B cell (primary cell): ENCODE results near the gene GORASP2. TPM values are rescaled to one million over a fixed set of nuclear protein-coding genes. Genes with fewer than 3 reads are reported as not detected.

ENCODE experiments used
- ATAC-seq: fragments of 200-7000 bp; cut with Tn5 transposase; one replicate; pipeline ENCODE4 v1.10.0; 2021; ENCODE audit warnings: low read depth, mild to moderate bottlenecking, moderate number of reproducible peaks, moderate library complexity
- CTCF ChIA-PET: fragments of 350-600 bp; sonication (Branson Sonifier 250); formaldehyde crosslinking; loops from one replicate; lab custom pipeline; 2021; ENCODE audit warnings: antibody characterized with exemption, inconsistent platforms; lab: Charles Lee
- POLR2A ChIA-PET: fragments of 350-600 bp; sonication (Branson Sonifier 250); formaldehyde crosslinking; loops from one replicate; lab custom pipeline; 2021; ENCODE audit warnings: antibody characterized with exemption; lab: Charles Lee
- DNase-seq: peaks from one replicate; pipeline ENCODE4 v3.0.0; 2013
- H2AFZ ChIP-seq: 2 replicates; pipeline ENCODE4 v1.6.1; 2012; ENCODE audit warnings: mild to moderate bottlenecking, low read depth, low read length; ENCODE audit not compliant: insufficient read depth, poor library complexity, severe bottlenecking
- H3K27ac ChIP-seq, 2 donors: 1 replicate in 1 of 2; 2 replicates in 1 of 2; pipeline ENCODE4 v1.5.1; 2012 to 2013; ENCODE audit warnings: low read length in 2 of 2, mild to moderate bottlenecking in 2 of 2, moderate library complexity in 1 of 2
- H3K27me3 ChIP-seq, 4 experiments: fragments of 200-600 bp in 1 of 4; sonication (generic) in 1 of 4; replicated peaks in 1 of 4; 1 replicate in 2 of 4; 2 replicates in 2 of 4; pipeline versions ENCODE4 v1.6.1 to v1.7.0; 2013 to 2016; ENCODE audit warnings: low read length in 3 of 4, mild to moderate bottlenecking in 2 of 4, mixed read lengths in 1 of 4, moderate library complexity in 1 of 4; ENCODE audit not compliant: insufficient read depth in 4 of 4, control insufficient read depth in 3 of 4; ENCODE audit errors: control extremely low read depth in 1 of 4
- H3K36me3 ChIP-seq, 2 experiments: replicated peaks in 1 of 2; 1 replicate in 1 of 2; 2 replicates in 1 of 2; pipeline versions ENCODE4 v1.6.1 to v1.7.1; 2013; ENCODE audit warnings: low read length in 1 of 2; ENCODE audit not compliant: insufficient read depth in 2 of 2, control insufficient read depth in 1 of 2; ENCODE audit errors: control extremely low read depth in 1 of 2, extremely low read depth in 1 of 2
- H3K4me1 ChIP-seq, 2 donors: fragments of 200-600 bp in 1 of 2; sonication (generic) in 1 of 2; 1 replicate in 1 of 2; 2 replicates in 1 of 2; pipeline versions ENCODE4 v1.5.1 to v1.6.1; 2013 to 2017; ENCODE audit warnings: low read length in 2 of 2; ENCODE audit not compliant: control insufficient read depth in 2 of 2, insufficient read depth in 2 of 2
- H3K4me2 ChIP-seq: replicated peaks from 2 replicates; pipeline ENCODE3; 2012; ENCODE audit warnings: mild to moderate bottlenecking, low read depth, low read length; ENCODE audit not compliant: poor library complexity, severe bottlenecking
- H3K4me3 ChIP-seq, 5 experiments: fragments of 200-600 bp in 1 of 5; sonication (generic) in 1 of 5; 1 replicate in 3 of 5; 2 replicates in 2 of 5; pipeline versions ENCODE4 v1.5.1 to v1.7.0; 2011 to 2016; ENCODE audit warnings: low read length in 4 of 5, mild to moderate bottlenecking in 4 of 5, low read depth in 2 of 5, control low read depth in 1 of 5, moderate library complexity in 1 of 5; ENCODE audit not compliant: insufficient read depth in 1 of 5; ENCODE audit errors: control extremely low read depth in 1 of 5, extremely low read depth in 1 of 5
- H3K79me2 ChIP-seq: fragments of 200-600 bp; sonication (generic); one replicate; pipeline ENCODE4 v1.6.0; 2016; ENCODE audit warnings: low read length; ENCODE audit not compliant: control insufficient read depth, insufficient read depth
- H3K9ac ChIP-seq: fragments of 200-600 bp; sonication (generic); 2 replicates; pipeline ENCODE4 v1.6.1; 2017; ENCODE audit warnings: mild to moderate bottlenecking, low read length, moderate library complexity
- H3K9me3 ChIP-seq, 3 donors: one replicate each; pipeline versions ENCODE4 v1.6.1 to v1.7.1; 2013; ENCODE audit warnings: low read length in 2 of 3; ENCODE audit not compliant: control insufficient read depth in 2 of 3, insufficient read depth in 1 of 3; ENCODE audit errors: control extremely low read depth in 1 of 3
- H4K20me1 ChIP-seq: 2 replicates; pipeline ENCODE4 v1.6.0; 2012; ENCODE audit warnings: mild to moderate bottlenecking, low read length; ENCODE audit not compliant: insufficient read depth, control insufficient read depth, poor library complexity, severe bottlenecking
- H3K27ac Mint-ChIP-seq: one replicate; pipeline ENCODE4 v1.8.0; 2021; ENCODE audit warnings: mixed read lengths
- H3K27me3 Mint-ChIP-seq: one replicate; pipeline ENCODE4 v1.8.0; 2021; ENCODE audit warnings: mixed read lengths
- H3K4me1 Mint-ChIP-seq: one replicate; pipeline ENCODE4 v1.8.0; 2021; ENCODE audit warnings: mixed read lengths
- H3K4me3 Mint-ChIP-seq: one replicate; pipeline ENCODE4 v1.8.0; 2021; ENCODE audit warnings: mixed read lengths
- H3K9me3 Mint-ChIP-seq: one replicate; pipeline ENCODE4 v1.8.0; 2022; ENCODE audit warnings: mixed read lengths; ENCODE audit not compliant: insufficient read depth
- EZH2 ChIP-seq: IDR thresholded peaks from 2 replicates; pipeline ENCODE4 v1.6.1; 2012; ENCODE audit warnings: borderline replicate concordance, low read depth, mild to moderate bottlenecking, moderate library complexity, low read length; ENCODE audit not compliant: insufficient read depth, poor library complexity, severe bottlenecking
- WGBS: methylation state at CpG from one replicate; pipeline ENCODE4 v1.1.5; 2013; ENCODE audit warnings: missing lambda C conversion rate; ENCODE audit not compliant: insufficient coverage; 5-methylcytosine and 5-hydroxymethylcytosine counted together
- intact Hi-C: fragments of 100-400 bp; cut with micrococcal nuclease; formaldehyde crosslinking; loops from one replicate; pipeline ENCODE4 v1.10.0; 2022
- polyA plus RNA-seq: library from polyadenylated mRNA; depleted of rRNA; stranded (reverse); fragments of >200 nt; gene quantifications from 2 replicates; pipeline ENCODE4 v1.2.3, GENCODE V29; 2012
- total RNA-seq, 2 donors: library from RNA; stranded (reverse); fragments of 120-200 nt in 1 of 2; gene quantifications; 1 replicate in 1 of 2; 2 replicates in 1 of 2; pipeline versions ENCODE4 v1.2.3 to v1.2.4, GENCODE V29; 2013 to 2022
- TF ChIP-seq, protein P1 (sequence below): fragments of 200-600 bp; IDR thresholded peaks from one replicate; pipeline ENCODE4 v1.8.0; 2022; ENCODE audit warnings: antibody characterized with exemption, mild to moderate bottlenecking

GORASP2 gene
- total and polyA plus RNA-seq, 2 donors (not counting 1 experiment from before 2014, with no cell fraction given) = 40.5 to 50.5 TPM

- Mint-ChIP-seq H3K27ac (no peak overlapping the region), H3K9me3 (no peaks in the 10 kb centered on the region)
Measured at GRCh38 chr2:170984079-170984478, 55.0 kb downstream of the GORASP2 start.

DNA sequence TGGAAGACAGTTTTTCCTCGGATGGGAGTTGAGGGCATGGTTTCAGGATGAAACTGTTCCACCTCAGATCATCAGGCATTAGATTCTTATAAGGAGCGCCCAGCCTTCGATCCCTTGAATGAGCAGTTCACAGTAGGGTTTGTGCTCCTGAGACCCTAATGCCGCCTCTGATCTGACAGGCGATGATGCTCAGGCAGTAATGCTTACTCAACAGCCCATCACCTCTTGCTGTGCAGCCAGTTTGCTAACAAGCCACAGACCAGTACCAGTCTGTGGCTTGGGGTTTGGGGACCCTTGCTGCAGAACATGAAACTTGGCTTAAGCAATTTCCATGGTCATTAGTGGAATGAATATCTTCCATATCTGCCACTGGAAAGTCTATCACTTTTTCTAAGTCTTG is 56.4 kb downstream of the GORASP2 start:
- DNase-seq (no peak), ATAC-seq (no peak)
- no peak overlapping the region for H3K9ac ChIP-seq
- ChIA-PET CTCF (no interaction called here), POLR2A (interaction anchor here (0.6 kb wide), 1 partner anchor 175 kb away, joined by 3 read pairs; no protein-coding TSS in a partner anchor)
- H2AFZ ChIP-seq = no peak overlapping the region
- H3K9me3 ChIP-seq = no peaks in the 10 kb centered on the region
- Mint-ChIP-seq H3K27ac (no peak overlapping the region), H3K9me3 (no peaks in the 10 kb centered on the region), H3K4me1 (no peaks in the 10 kb centered on the region), H3K27me3 (no peaks in the 10 kb centered on the region), H3K4me3 (no peak overlapping the region)
- WGBS = 93% methylated on average over 3 of the region's 5 CpGs
- intact Hi-C loops = no loop called here
- H3K79me2 ChIP-seq = no peaks in the 10 kb centered on the region
- no peak overlapping the region for H3K4me2 ChIP-seq
- H3K4me3 ChIP-seq = no peak overlapping the region
- no peaks in the 10 kb centered on the region for H3K4me1 ChIP-seq
- no peak overlapping the region for H3K27ac ChIP-seq
- TF ChIP-seq, protein P1, sequence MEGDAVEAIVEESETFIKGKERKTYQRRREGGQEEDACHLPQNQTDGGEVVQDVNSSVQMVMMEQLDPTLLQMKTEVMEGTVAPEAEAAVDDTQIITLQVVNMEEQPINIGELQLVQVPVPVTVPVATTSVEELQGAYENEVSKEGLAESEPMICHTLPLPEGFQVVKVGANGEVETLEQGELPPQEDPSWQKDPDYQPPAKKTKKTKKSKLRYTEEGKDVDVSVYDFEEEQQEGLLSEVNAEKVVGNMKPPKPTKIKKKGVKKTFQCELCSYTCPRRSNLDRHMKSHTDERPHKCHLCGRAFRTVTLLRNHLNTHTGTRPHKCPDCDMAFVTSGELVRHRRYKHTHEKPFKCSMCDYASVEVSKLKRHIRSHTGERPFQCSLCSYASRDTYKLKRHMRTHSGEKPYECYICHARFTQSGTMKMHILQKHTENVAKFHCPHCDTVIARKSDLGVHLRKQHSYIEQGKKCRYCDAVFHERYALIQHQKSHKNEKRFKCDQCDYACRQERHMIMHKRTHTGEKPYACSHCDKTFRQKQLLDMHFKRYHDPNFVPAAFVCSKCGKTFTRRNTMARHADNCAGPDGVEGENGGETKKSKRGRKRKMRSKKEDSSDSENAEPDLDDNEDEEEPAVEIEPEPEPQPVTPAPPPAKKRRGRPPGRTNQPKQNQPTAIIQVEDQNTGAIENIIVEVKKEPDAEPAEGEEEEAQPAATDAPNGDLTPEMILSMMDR = no peak
- TF ChIP-seq EZH2 = no peak
- H3K27me3 ChIP-seq = no peaks in the 10 kb centered on the region
- no peaks in the 10 kb centered on the region for H3K36me3 ChIP-seq
- H4K20me1 ChIP-seq = no peaks in the 10 kb centered on the region

More at GRCh38 chr2:170984079-170984478, 55.0 kb downstream of the GORASP2 start:
- Histone ChIP-seq H4K20me1 (no peaks in the 10 kb centered on the region), H3K27me3 (no peaks in the 10 kb centered on the region), H2AFZ (no peak overlapping the region), H3K36me3 (no peaks in the 10 kb centered on the region), H3K27ac (no peak overlapping the region), H3K4me2 (no peak overlapping the region), H3K9me3 (no peaks in the 10 kb centered on the region), H3K4me3 (no peak overlapping the region), H3K79me2 (no peaks in the 10 kb centered on the region), H3K4me1 (no peaks in the 10 kb centered on the region), H3K9ac (no peak overlapping the region)
- ATAC-seq (no peak), DNase-seq (no peak)
- no peak for TF ChIP-seq EZH2
- TF ChIP-seq, protein P1 = no peak
- ChIA-PET POLR2A (interaction anchor here (0.7 kb wide), 1 partner anchor 194 kb away, joined by 3 read pairs; no protein-coding TSS in a partner anchor), CTCF (no interaction called here)
- H3K4me3 Mint-ChIP-seq = no peak overlapping the region
- no peaks in the 10 kb centered on the region for H3K27me3 Mint-ChIP-seq
- H3K4me1 Mint-ChIP-seq = no peaks in the 10 kb centered on the region
- 44% methylated on average over 1 of the region's 1 CpG for WGBS
- intact Hi-C loops = no loop called here
